ENCODE data around the gene GXYLT2.

- no peak for TF ChIP-seq ZNF274 (IDR thresholded peaks at IDR 0.05; ENCODE audit: low read depth, low read length)
- no peak for TF ChIP-seq YY1 (IDR thresholded peaks at IDR 0.05; ENCODE audit: insufficient read depth, insufficient read length)
Observed at GRCh38 chr3:72991522-72991921, 103.7 kb downstream of the GXYLT2 start.
